Ascending aorta (tissue), 2 donors: ENCODE results near the gene SLC2A1. TPM values are rescaled to one million over a fixed set of nuclear protein-coding genes. Genes with fewer than 3 reads are reported as not detected.

Experiments
- DNase-seq, 2 donors: peaks; one replicate each; pipeline ENCODE4 v3.0.0-alpha.2; 2019; ENCODE audit warnings: low spot score in 2 of 2
- H3K27ac ChIP-seq, 2 donors: fragments of 200-600 bp; sonication (generic); one replicate each; pipeline ENCODE4 v1.5.1; 2016 to 2017; ENCODE audit warnings: mild to moderate bottlenecking in 1 of 2
- H3K27me3 ChIP-seq: fragments of 200-600 bp; sonication (generic); one replicate; pipeline ENCODE4 v1.5.1; 2017
- H3K36me3 ChIP-seq, 2 donors: fragments of 200-600 bp; sonication (generic); one replicate each; pipeline ENCODE4 v1.5.1; 2016
- H3K4me1 ChIP-seq, 2 donors: fragments of 200-600 bp; sonication (generic); one replicate each; pipeline ENCODE4 v1.5.1; 2016 to 2017; ENCODE audit warnings: mild to moderate bottlenecking in 1 of 2
- H3K4me3 ChIP-seq, 2 donors: fragments of 200-600 bp; sonication (generic); one replicate each; pipeline ENCODE4 v1.5.1; 2016 to 2017; ENCODE audit warnings: mild to moderate bottlenecking in 1 of 2
- H3K9me3 ChIP-seq, 2 donors: fragments of 200-600 bp; sonication (generic); one replicate each; pipeline ENCODE4 v1.5.1; 2016
- CTCF ChIP-seq, 3 experiments: fragments of 200-600 bp in 2 of 3; fragments of 450-650 bp in 1 of 3; sonication (generic) in 2 of 3; IDR thresholded peaks; one replicate each; pipeline ENCODE4 v1.5.1; 2016 to 2019; ENCODE audit warnings: antibody characterized with exemption in 3 of 3, mild to moderate bottlenecking in 1 of 3, moderate library complexity in 1 of 3
- intact Hi-C: fragments of 100-400 bp; cut with DNase I; formaldehyde crosslinking; loops from one replicate; pipeline ENCODE4 v1.15.1; 2023
- total RNA-seq: library from RNA; depleted of rRNA; stranded (reverse); fragments of >200 nt; gene quantifications from one replicate; pipeline ENCODE4 v1.1.0, GENCODE V29; 2016

SLC2A1 gene
- total RNA-seq, 1 donor from 2014 or later: 15.5 TPM

- DNase-seq: no peak
- Histone ChIP-seq H3K36me3 (no peaks in the 10 kb centered on the region), H3K9me3 (peaks cover 0 to 10% of the 10 kb centered on the region in 2 donors), H3K27ac (no peak overlapping the region), H3K27me3 (no peaks in the 10 kb centered on the region), H3K4me1 (no peaks in the 10 kb centered on the region), H3K4me3 (no peak overlapping the region)
- intact Hi-C loops: no loop called here
- no peak for TF ChIP-seq CTCF (IDR thresholded peaks at IDR 0.05)
Measured at GRCh38 chr1:42877380-42877779, 81.3 kb downstream of the SLC2A1 start.

GRCh38 chr1:42876009-42876408, 82.7 kb downstream of the SLC2A1 start:
- H3K27ac ChIP-seq: no peak overlapping the region
- peaks cover 0 to 10% of the 10 kb centered on the region in 2 donors for H3K9me3 ChIP-seq
- H3K4me1 ChIP-seq: no peaks in the 10 kb centered on the region
- no peak for TF ChIP-seq CTCF (IDR thresholded peaks at IDR 0.05)
- H3K27me3 ChIP-seq: no peaks in the 10 kb centered on the region
- intact Hi-C loops: no loop called here
- no peak for DNase-seq
- H3K36me3 ChIP-seq: no peaks in the 10 kb centered on the region
- H3K4me3 ChIP-seq: no peak overlapping the region

Other genes starting within 250 kb of the SLC2A1 start
- gene CLDN19, start 218.6 kb downstream of the SLC2A1 start, total RNA-seq: not detected
- gene P3H1, start 191.8 kb downstream of the SLC2A1 start, total RNA-seq: 72.2 TPM
- gene C1orf50, start 191.6 kb downstream of the SLC2A1 start, total RNA-seq: 0.64 TPM
- not detected for gene TMEM269, start 173.9 kb downstream of the SLC2A1 start, total RNA-seq
- 0.11 TPM for gene ERMAP, start 141.7 kb downstream of the SLC2A1 start, total RNA-seq
- gene SVBP, start 141.5 kb downstream of the SLC2A1 start, total RNA-seq: 1.2 TPM
- gene ZNF691, start 112.3 kb downstream of the SLC2A1 start, total RNA-seq: 14.7 TPM
- 22.1 TPM for gene EBNA1BP2, start 213.4 kb upstream of the SLC2A1 start, total RNA-seq
- not detected for gene CFAP57, start 213.5 kb upstream of the SLC2A1 start, total RNA-seq